NCI-H446 treated with DMSO at 0.1 percent for 48 hours (cell line): ENCODE data around the gene FES.
"Not testable (repeated sequence)": the region's sequence is repeated elsewhere in the genome, so short reads cannot be mapped to it uniquely, and the experiment has no call there.

Experiments
- DNase-seq: peaks from one replicate; lab custom pipeline; 2025; lab: John Stamatoyannopoulos, UW

Gene FES

GRCh38 chr15:90891346-90891949, 7.1 kb downstream of the FES start:
- no peak for DNase-seq

DNA sequence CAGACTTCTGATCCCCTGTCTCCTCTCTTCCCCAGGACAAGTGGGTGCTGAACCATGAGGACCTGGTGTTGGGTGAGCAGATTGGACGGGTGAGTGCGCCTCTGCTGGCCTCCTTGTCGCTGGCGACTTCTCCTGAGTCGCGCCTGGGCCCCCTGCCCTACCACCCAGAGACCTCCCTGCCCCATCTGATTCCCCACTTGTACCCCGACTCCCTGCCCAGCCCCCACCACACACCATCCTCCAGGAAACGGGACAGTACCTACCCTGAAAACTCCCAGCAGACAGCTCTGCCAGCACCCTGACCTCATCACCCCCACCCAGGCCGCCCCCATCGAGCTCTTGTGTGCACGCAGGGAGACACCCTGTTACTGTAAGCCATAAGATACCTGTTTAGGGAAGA, 7.7 kb downstream of the FES start:
- no peak for DNase-seq

- no peak for DNase-seq
Measured at GRCh38 chr15:90892498-90893174, 8.3 kb downstream of the FES start.

DNA sequence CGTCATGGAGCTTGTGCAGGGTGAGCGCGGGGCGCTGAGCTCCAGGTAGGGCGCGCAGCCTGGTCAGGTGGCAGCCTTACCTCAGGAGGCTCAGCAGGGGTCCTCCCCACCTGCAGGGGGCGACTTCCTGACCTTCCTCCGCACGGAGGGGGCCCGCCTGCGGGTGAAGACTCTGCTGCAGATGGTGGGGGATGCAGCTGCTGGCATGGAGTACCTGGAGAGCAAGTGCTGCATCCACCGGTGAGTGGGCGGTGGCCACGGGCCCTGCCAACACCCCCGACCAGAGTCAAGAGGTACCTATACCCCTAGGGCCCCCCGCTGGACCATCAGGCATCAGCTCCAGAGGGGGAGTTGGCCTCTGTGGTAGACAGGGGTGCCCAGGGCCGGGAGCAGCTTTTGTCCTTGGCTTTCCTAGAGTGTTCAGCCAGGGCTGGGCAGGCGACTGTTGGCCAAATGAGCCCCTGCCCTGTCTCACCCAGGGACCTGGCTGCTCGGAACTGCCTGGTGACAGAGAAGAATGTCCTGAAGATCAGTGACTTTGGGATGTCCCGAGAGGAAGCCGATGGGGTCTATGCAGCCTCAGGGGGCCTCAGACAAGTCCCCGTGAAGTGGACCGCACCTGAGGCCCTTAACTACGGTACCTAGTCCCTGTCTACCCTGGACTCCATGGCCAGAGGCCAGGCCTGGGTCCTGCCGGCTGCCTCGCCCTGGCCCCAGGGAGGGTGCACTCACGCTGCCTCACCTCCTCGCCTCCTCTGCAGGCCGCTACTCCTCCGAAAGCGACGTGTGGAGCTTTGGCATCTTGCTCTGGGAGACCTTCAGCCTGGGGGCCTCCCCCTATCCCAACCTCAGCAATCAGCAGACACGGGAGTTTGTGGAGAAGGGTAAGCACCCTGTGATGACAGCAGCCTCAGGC, 9.1 kb downstream of the FES start:
- DNase-seq, result no peak

DNA sequence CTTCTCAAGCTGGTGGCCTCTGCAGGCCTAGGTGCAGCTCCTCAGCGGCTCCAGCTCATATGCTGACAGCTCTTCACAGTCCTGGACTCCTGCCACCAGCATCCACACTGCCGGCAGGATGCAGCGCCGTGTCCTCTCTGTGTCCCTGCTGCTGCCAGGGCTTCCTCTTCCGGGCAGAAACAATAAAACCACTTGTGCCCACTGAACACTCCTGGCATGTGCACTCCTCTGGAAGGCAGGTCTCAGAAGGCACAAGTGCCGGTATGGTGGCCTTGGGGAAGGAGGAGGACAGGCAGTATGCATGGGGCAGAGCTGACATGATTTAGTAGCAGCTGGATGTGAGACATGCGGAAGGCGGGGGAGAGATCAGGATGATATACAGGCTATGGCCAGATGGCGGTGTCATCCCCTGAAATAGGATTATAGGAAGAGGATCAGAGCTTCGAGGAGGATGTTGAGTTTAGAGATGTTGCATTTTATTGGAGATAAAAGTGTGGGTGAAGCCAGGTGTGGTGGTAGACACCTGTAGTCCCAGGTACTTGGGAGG, 11.3 kb downstream of the FES start:
- DNase-seq, result no peak

DNA sequence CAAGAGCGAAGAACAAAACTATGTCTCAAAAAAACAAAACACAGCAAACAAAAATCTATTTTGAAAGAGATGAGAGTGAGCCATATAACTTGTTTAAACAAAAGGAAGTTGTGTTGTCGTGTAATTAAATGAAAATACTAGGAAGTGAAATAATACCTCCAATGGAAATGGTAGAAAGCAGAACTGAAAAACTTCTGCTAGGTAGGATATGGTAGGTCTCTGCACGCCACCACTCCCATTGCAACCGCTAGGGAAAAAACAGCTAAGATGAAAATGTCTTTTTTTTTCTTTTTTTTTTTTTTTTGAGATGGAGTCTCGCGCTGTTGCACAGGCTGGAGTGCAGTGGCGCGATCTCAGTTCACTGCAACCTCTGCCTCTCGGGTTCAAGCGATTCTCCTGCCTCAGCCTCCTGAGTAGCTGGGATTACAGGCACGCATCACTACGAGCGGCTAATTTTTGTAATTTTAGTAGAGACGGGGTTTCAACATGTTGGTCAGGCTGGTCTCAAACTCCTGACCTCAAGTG, 12.9 kb downstream of the FES start:
- DNase-seq, result not testable (repeated sequence)

- DNase-seq, result no peak
Measured at GRCh38 chr15:90901175-90902039, 17.1 kb downstream of the FES start.

- DNase-seq, result peak; percentile 40
Measured at GRCh38 chr15:90902040-90902839, 17.9 kb downstream of the FES start.

DNA sequence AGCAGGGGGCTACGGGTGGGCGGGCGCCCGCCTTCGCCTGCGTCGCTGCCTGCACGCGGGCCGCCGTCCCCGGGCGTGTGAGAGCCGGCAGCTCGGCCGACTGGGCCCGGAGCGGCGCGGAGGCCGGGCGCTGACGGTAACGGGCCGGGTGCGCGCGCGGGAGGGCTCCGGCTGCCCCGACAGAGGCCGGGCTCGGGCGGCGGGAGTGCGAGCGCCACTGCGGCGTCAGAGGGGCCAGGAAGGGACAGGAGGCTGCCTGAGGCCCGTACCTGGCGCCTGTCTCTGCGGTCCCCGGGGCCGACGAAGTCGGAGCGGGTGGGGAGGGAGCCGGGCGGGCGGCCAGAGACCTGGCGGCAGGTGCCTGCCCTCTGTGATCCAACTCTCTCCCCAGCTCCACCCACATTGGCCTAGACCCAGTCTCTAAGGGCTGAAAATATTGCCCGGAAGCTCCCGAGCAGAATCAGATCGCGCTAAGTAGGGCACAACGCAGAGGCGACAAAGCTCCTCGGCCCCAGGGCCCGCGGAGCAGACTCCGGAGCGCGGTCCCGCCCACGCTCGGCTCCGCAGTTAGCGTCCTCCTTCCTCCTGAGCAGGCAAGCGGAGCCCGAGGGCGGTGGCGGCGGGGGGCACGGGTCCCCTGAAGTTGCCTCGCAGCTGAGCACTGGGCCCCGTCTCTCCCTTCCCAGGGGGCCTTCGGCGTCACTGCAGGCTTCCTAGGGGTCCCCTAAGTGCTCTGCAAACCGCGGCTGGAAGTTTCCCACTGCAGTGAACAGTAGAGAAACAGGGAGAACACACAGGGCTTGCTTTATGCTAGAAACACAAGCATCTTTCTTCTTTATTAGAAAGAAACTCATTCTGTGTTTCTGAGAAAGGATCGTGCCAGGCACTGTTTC, 18.8 kb downstream of the FES start, which contains the start of gene MAN2A2:
Gene MAN2A2, plus strand, starts transcription at position 463 of the 893 bp plus-strand sequence. CDS start 906 bp downstream, outside the sequence.
- no peak for DNase-seq

DNA sequence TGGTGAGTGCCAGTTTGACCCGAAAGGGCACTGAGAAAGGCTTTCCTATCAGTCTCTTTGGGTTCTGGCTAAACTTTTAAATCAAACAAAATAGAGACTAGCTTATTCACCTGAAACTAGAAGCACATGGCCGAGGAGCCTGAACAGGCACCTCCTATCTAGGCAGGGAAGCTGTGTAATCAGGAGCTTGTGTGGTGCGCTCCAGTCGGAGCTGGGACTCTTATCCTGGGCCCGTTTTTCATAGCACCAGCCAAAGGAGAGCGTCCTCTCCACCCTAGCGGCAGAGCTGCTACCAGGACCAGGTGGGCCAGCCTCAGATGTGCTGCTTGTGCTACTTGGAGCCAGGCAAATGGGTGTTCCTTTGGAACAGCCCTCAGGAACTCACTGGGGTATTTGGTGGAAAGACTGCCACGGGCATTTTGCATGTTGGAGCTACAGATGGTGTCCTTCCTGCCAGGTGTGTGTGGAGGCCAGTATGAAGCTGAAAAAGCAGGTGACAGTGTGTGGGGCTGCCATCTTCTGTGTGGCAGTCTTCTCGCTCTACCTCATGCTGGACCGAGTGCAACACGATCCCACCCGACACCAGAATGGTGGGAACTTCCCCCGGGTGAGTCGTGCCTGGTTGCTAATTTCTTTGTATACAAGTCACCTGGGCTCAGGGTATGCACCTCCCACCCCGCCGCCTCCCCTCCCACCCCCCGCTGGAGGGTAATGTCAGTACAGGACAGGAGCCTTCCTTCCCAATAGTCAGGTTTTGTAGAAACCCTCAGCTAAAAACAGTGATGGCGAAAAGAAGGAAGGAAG, 19.6 kb downstream of the FES start:
- no peak for DNase-seq

DNA sequence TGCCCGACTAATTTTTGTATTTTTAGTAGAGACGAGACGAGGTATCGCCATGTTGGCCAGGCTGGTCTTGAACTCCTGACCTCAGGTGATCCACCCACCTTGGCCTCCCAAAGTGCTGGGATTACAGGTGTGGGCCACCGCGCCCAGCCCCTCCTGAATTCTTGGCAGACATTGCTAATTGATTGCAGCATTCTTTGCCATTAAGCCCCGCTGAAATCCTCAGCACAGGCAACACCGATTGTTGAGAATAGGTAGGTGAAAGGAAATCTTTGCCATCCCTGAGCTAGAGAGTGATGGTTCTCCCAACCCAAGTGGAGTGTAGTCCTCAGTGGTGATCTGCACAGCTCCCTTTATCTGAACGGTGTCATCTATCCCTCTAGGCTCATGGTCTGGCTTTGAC, 20.4 kb downstream of the FES start:
- no peak for DNase-seq

- DNase-seq, result no peak
Measured at GRCh38 chr15:90905306-90906180, 21.2 kb downstream of the FES start.

- DNase-seq, result no peak
Measured at GRCh38 chr15:90906181-90906849, 22.0 kb downstream of the FES start.

DNA sequence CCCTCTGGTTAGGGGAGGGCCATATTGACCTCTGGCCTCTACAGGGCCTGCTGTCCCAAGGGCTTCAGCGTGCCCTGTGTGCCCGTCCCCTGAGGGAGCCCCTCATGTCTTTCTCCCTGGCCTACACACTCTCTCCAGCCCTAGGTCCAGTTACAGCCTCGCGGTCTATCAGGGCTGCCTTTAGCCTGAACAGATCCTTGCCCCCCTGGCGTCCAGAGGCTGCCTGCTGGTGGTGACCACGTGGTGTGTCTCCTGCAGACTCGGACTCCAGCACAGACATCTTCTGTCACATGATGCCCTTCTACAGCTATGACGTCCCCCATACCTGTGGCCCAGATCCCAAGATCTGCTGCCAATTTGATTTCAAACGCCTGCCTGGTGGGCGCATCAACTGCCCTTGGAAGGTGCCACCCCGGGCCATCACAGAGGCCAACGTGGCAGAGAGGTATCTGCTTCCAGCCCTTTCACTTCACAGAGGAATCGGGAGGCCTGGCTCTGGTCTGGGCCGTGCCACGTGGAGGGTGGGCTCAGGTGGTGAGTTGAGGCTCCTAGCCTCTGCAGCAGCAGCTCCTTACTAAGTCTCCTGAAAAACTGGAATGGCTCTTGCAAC, 22.9 kb downstream of the FES start:
- DNase-seq, result no peak

DNA sequence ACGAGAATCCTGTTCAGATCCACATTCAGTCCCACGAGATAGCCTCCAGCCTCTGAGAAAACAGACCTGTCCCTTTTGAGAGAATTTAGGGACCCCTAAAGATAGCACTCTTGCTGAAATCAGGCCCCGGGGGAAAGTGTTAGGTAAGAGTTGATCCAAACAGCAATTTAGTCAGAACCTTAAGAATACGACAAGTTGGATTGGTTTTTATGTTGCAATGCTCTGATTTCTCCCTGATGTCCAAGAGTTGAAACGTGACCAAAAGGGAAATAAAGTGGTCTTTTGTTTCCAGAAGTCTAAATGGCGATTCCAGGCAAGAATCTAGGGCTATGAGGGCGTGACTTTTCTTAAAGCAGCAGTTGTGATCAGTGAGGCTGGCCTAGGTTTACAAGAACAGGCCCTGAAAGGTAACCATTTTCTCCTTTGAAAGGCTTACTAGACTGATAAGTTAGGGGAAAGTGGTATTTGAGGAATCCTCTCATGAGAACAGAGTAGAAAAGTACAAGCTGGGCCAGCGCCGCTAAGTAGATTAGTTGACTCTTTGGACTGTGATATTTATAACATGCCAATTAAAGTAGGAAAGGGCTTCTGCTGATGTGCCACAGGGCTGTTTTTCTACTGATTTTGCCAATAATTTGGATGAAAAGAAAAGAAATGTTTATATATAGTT, 23.7 kb downstream of the FES start:
- DNase-seq, result no peak

DNA sequence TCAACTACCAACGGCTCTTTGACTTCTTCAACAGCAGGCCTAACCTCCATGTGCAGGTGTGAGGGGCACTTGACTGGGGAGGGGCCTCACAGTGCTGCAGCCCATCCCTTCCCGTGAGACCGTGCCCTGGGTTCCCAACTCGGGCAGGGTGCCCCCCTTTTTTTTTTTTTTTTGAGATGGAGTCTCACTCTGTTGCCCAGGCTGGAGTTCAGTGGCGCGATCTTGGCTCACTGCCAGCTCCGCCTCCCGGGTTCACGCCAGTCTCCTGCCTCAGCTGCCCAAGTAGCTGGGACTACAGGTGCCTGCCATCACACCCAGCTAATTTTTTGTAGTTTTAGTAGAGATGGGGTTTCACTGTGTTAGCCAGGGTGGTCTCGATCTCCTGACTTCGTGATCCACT, 25.1 kb downstream of the FES start:
- DNase-seq, result not testable (repeated sequence)
